ENCODE data around the gene PISD. TPM values are rescaled to one million over a fixed set of nuclear protein-coding genes. Genes with fewer than 3 reads are reported as not detected.

PISD gene
- total and polyA plus RNA-seq, 9 of the 15 experiments (the other 6 are each of a cell fraction or from before 2014, with no cell fraction given): 24.5 to 65.9 (median 36.6) TPM

DNA sequence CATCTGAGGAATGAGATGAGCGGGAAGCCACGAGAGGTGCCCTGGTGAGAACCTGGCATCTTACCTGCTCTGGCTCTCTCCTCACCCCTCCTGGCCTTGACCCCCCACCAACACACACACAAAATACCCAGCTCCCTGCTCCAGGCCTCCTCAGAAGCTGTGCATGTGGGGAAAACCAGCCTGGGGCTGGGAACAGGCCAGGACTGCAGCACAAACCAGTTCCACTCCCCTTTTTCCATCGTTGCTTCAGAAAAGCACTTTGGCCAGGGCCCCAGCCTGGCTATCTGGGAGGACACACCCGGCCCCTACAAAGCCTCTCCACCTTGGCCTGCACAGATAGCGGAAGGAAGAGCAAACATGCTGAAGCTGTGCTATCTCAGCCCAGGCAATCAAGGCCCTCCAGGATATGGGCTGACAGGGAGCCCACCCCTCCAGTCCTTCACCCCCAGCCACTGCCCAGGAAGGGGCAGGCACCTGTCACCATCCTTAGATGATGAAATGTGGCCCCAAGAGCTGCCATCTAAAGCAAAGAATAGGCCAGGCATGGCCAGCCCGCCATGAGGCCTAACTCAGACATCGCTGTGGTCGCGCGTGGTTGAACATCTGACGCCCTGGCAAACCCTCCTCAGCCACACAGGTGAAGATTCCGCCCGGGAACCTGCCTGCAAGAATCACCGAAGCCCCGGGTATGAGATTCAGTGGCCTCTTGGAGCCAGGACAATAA is 35.4 kb downstream of the PISD start (continued):
- TF ChIP-seq, protein P1, sequence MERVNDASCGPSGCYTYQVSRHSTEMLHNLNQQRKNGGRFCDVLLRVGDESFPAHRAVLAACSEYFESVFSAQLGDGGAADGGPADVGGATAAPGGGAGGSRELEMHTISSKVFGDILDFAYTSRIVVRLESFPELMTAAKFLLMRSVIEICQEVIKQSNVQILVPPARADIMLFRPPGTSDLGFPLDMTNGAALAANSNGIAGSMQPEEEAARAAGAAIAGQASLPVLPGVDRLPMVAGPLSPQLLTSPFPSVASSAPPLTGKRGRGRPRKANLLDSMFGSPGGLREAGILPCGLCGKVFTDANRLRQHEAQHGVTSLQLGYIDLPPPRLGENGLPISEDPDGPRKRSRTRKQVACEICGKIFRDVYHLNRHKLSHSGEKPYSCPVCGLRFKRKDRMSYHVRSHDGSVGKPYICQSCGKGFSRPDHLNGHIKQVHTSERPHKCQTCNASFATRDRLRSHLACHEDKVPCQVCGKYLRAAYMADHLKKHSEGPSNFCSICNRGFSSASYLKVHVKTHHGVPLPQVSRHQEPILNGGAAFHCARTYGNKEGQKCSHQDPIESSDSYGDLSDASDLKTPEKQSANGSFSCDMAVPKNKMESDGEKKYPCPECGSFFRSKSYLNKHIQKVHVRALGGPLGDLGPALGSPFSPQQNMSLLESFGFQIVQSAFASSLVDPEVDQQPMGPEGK (CRISPR knock-in tag; IDR thresholded peaks at IDR 0.05; ENCODE audit: borderline replicate concordance): no peak
- no peak for TF ChIP-seq GABPB2 (CRISPR knock-in tag; conservative IDR thresholded peaks at IDR 0.05)
- TF ChIP-seq CBX2 (IDR thresholded peaks at IDR 0.05; ENCODE audit: insufficient read depth, low read length, poor library complexity, severe bottlenecking): no peak
- no peak for TF ChIP-seq HMG20B (CRISPR knock-in tag; IDR thresholded peaks at IDR 0.05)
- TF ChIP-seq NKRF (IDR thresholded peaks at IDR 0.05; ENCODE audit: borderline replicate concordance): no peak
- TF ChIP-seq MAX (CRISPR knock-in tag; IDR thresholded peaks at IDR 0.05): peak; percentile 44; the same call in 1 of the 2 replicates
- no peak for TF ChIP-seq FIP1L1 (IDR thresholded peaks at IDR 0.05; ENCODE audit: low read depth, low read length, poor library complexity, severe bottlenecking)
- TF ChIP-seq ZNF3 (CRISPR knock-in tag; IDR thresholded peaks at IDR 0.05): no peak
- no peak for TF ChIP-seq ZNF23 (CRISPR knock-in tag; IDR thresholded peaks at IDR 0.05)
- peak; percentile 95 for TF ChIP-seq MECOM (CRISPR knock-in tag; IDR thresholded peaks at IDR 0.05)
- TF ChIP-seq, protein P2, sequence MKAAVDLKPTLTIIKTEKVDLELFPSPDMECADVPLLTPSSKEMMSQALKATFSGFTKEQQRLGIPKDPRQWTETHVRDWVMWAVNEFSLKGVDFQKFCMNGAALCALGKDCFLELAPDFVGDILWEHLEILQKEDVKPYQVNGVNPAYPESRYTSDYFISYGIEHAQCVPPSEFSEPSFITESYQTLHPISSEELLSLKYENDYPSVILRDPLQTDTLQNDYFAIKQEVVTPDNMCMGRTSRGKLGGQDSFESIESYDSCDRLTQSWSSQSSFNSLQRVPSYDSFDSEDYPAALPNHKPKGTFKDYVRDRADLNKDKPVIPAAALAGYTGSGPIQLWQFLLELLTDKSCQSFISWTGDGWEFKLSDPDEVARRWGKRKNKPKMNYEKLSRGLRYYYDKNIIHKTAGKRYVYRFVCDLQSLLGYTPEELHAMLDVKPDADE (conservative IDR thresholded peaks at IDR 0.05; ENCODE audit: control insufficient read depth, low read depth, low read length): 0 out of 2 replicates have a peak, but pooled peaks have one; percentile 40
- TF ChIP-seq ZBTB7A (IDR thresholded peaks at IDR 0.05; ENCODE audit: borderline replicate concordance, control insufficient read depth, low read depth, low read length): peak; percentile 83; the same call in 1 of the 2 replicates
- TF ChIP-seq HMGN3 (IDR thresholded peaks at IDR 0.05; ENCODE audit: borderline replicate concordance, extremely low read depth, insufficient read length, low read depth, low read length): peak; percentile 46
- TF ChIP-seq, protein P3, sequence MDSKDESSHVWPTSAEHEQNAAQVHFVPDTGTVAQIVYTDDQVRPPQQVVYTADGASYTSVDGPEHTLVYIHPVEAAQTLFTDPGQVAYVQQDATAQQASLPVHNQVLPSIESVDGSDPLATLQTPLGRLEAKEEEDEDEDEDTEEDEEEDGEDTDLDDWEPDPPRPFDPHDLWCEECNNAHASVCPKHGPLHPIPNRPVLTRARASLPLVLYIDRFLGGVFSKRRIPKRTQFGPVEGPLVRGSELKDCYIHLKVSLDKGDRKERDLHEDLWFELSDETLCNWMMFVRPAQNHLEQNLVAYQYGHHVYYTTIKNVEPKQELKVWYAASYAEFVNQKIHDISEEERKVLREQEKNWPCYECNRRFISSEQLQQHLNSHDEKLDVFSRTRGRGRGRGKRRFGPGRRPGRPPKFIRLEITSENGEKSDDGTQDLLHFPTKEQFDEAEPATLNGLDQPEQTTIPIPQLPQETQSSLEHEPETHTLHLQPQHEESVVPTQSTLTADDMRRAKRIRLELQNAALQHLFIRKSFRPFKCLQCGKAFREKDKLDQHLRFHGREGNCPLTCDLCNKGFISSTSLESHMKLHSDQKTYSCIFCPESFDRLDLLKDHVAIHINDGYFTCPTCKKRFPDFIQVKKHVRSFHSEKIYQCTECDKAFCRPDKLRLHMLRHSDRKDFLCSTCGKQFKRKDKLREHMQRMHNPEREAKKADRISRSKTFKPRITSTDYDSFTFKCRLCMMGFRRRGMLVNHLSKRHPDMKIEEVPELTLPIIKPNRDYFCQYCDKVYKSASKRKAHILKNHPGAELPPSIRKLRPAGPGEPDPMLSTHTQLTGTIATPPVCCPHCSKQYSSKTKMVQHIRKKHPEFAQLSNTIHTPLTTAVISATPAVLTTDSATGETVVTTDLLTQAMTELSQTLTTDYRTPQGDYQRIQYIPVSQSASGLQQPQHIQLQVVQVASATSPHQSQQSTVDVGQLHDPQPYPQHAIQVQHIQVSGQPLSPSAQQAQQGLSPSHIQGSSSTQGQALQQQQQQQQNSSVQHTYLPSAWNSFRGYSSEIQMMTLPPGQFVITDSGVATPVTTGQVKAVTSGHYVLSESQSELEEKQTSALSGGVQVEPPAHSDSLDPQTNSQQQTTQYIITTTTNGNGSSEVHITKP (IDR thresholded peaks at IDR 0.05; ENCODE audit: partially characterized antibody): no peak
- TF ChIP-seq ZNF316 (IDR thresholded peaks at IDR 0.05): no peak
- peak; percentile 97 for TF ChIP-seq NCOR1 (IDR thresholded peaks at IDR 0.05)
